GM18511 (cell line): ENCODE data around the gene TIAM1.
A peak's percentile ranks its signal among the peaks of the same experiment; 100 is the strongest.

ENCODE experiments used
- ATAC-seq: cut with Tn5 transposase; IDR thresholded peaks from one replicate; pipeline ENCODE4 v1.9.1; 2021; ENCODE audit warnings: mild to moderate bottlenecking, moderate library complexity; ENCODE audit not compliant: unreplicated experiment

The TIAM1 gene

GRCh38 chr21:31103571-31104265, 240.3 kb downstream of the TIAM1 start:
- ATAC-seq: no peak

GRCh38 chr21:31103163-31103562, 240.9 kb downstream of the TIAM1 start:
- ATAC-seq: no peak

GRCh38 chr21:31099122-31099521, 244.9 kb downstream of the TIAM1 start:
- ATAC-seq: no peak

- peak; percentile 77 for ATAC-seq
Observed at GRCh38 chr21:31098576-31099005, 245.5 kb downstream of the TIAM1 start.

GRCh38 chr21:31092832-31093625, 251.0 kb downstream of the TIAM1 start:
- ATAC-seq: no peak

GRCh38 chr21:31090376-31090775, 253.7 kb downstream of the TIAM1 start:
- ATAC-seq: no peak

GRCh38 chr21:31088474-31088751, 255.6 kb downstream of the TIAM1 start:
- ATAC-seq: no peak

GRCh38 chr21:31087639-31088473, 256.2 kb downstream of the TIAM1 start:
- no peak for ATAC-seq

GRCh38 chr21:31084689-31085088, 259.4 kb downstream of the TIAM1 start:
- ATAC-seq: no peak

- ATAC-seq: peak; percentile 80
Observed at GRCh38 chr21:31078796-31079195, 265.3 kb downstream of the TIAM1 start.

- peak; percentile 28 for ATAC-seq
Observed at GRCh38 chr21:31078216-31078615, 265.8 kb downstream of the TIAM1 start.

- no peak for ATAC-seq
Observed at GRCh38 chr21:31075848-31076247, 268.2 kb downstream of the TIAM1 start.

- no peak for ATAC-seq
Observed at GRCh38 chr21:31072533-31072932, 271.5 kb downstream of the TIAM1 start.
